GM19023 (cell line): Measurements from ENCODE around the gene NDUFS4.
"Not testable (repeated sequence)": the region's sequence is repeated elsewhere in the genome, so short reads cannot be mapped to it uniquely, and the experiment has no call there.

Experiments
- ATAC-seq: cut with Tn5 transposase; IDR thresholded peaks from one replicate; pipeline ENCODE4 v1.9.1; 2021; ENCODE audit warnings: mild to moderate bottlenecking, moderate library complexity; ENCODE audit not compliant: unreplicated experiment

NDUFS4 gene

GRCh38 chr5:53571403-53571802 is 11.0 kb downstream of the NDUFS4 start:
- ATAC-seq, result no peak

GRCh38 chr5:53575101-53575500 is 14.7 kb downstream of the NDUFS4 start:
- ATAC-seq, result no peak

GRCh38 chr5:53575831-53576230 is 15.4 kb downstream of the NDUFS4 start:
- no peak for ATAC-seq

- ATAC-seq, result no peak
These were observed 16.2 kb downstream of the NDUFS4 start for GRCh38 chr5:53576674-53577073.

- no peak for ATAC-seq
These were observed 18.4 kb downstream of the NDUFS4 start for GRCh38 chr5:53578854-53579253.

GRCh38 chr5:53580547-53580946 is 20.1 kb downstream of the NDUFS4 start:
- no peak for ATAC-seq

- ATAC-seq, result no peak
These were observed 21.8 kb downstream of the NDUFS4 start for GRCh38 chr5:53582225-53582624.

- ATAC-seq, result no peak
These were observed 30.3 kb downstream of the NDUFS4 start for GRCh38 chr5:53590759-53591158.

GRCh38 chr5:53594419-53594818 is 34.0 kb downstream of the NDUFS4 start:
- no peak for ATAC-seq

GRCh38 chr5:53597894-53598293 is 37.5 kb downstream of the NDUFS4 start:
- ATAC-seq, result no peak

- ATAC-seq, result no peak
These were observed 41.1 kb downstream of the NDUFS4 start for GRCh38 chr5:53601570-53601969.

GRCh38 chr5:53603009-53603687 is 42.7 kb downstream of the NDUFS4 start:
- no peak for ATAC-seq

- ATAC-seq, result no peak
These were observed 43.9 kb downstream of the NDUFS4 start for GRCh38 chr5:53604309-53604708.

- ATAC-seq, result no peak
These were observed 47.4 kb downstream of the NDUFS4 start for GRCh38 chr5:53607886-53608285.

- ATAC-seq, result not testable (repeated sequence)
These were observed 48.5 kb downstream of the NDUFS4 start for GRCh38 chr5:53608897-53609296.

GRCh38 chr5:53613061-53613460 is 52.6 kb downstream of the NDUFS4 start:
- ATAC-seq, result no peak

GRCh38 chr5:53613536-53613935 is 53.1 kb downstream of the NDUFS4 start:
- no peak for ATAC-seq

- no peak for ATAC-seq
These were observed 54.0 kb downstream of the NDUFS4 start for GRCh38 chr5:53614376-53614885.

- ATAC-seq, result no peak
These were observed 56.6 kb downstream of the NDUFS4 start for GRCh38 chr5:53616939-53617549.

GRCh38 chr5:53631251-53631650 is 70.8 kb downstream of the NDUFS4 start:
- no peak for ATAC-seq

GRCh38 chr5:53642061-53642460 is 81.6 kb downstream of the NDUFS4 start:
- no peak for ATAC-seq

- ATAC-seq, result no peak
These were observed 83.0 kb downstream of the NDUFS4 start for GRCh38 chr5:53643445-53643844.

GRCh38 chr5:53645078-53645477 is 84.6 kb downstream of the NDUFS4 start:
- no peak for ATAC-seq
